ENCODE results near the gene PSMA7.

PSMA7 gene

DNA sequence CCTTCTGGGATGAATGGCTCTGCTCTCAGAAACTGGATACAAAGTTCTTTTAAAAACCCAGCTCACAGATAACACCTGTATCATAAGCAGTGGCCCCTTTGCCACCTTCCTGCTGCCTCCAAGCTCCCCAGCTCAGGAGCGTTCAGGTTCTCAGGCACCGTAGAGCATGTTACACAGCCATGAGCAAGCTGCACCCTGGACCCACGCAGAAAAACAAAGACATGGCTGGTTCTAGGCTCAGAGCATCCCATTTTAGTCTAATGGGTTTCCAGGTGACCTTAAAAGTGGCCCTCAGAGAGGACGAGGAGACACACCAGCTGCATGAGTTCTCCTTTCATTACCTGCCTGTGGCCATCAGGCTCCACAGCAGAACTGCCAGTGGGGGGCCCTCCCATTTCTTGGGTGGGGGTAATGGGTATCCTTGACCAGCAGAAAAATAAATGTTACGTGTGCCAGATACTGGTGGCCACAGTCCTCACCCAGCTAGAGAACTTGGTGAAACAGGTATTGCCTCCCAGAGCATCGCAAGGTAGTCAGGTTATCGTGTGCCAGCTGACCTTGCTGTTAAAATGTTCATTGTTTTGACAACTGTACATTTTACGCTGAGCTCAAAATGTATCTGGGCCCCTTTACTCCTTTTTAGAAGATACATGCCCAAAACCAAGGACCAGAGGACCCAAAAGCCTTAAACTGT lies 7.5 kb downstream of the PSMA7 start:
- no peak for FAIRE-seq

DNA sequence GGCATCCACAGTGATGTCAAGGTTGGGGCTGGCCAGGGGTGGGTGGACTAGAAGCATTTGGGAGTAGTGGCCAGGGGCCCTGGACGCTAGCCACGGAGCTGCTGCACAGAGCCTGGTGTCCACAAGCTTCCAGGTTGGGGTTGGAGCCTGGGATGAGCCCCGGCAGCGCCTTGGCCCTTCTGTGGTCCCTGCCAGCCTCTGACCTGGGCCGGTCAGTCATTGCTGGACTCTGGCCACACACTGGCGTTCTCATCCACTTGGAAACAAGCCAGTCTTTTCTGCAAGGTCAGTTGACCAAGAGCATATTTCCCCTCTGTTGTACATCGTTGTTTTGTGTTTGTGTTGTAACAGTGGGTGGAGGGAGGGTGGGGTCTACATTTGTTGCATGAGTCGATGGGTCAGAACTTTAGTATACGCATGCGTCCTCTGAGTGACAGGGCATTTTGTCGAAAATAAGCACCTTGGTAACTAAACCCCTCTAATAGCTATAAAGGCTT lies 8.4 kb downstream of the PSMA7 start:
- no peak for FAIRE-seq

GRCh38 chr20:62133864-62134263 lies 9.3 kb downstream of the PSMA7 start:
- FAIRE-seq: no peak

DNA sequence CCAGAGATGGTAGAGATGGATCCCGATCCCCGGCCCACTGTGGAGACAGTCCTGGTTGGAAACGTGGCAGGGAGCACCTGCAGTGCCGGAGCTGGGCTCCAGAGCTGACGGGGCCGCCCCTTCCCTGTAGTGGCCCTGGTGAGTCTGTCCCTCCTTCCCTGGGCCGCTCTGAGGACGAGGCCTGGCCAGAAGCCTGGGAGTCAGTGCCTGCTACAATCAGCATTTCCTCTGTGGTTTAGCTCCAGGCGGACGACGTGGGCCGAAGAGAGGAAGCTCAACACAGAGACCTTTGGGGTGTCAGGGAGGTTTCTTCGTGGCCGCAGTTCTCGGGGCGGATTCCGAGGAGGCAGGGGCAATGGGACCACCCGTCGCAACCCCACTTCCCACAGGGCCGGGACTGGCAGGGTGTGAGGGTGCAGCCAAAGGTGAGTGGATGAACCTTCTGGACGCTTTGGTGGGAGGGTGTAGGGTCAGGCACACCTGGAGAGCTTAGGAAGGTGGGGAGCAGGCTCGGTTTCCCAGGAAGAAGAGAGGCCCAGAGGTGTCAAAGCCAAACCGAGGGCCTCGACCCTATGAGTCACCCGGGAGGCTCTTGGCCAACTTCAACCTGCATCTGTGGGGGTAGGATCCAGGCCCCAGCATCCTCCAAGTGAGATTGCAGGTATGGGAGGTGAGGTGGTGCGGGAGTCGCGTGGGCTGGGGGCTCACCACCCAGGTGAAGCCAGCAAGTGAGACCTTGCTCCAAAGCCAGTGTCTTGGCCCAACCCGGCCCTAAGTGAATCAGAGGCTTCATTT lies 9.9 kb downstream of the PSMA7 start:
- no peak for FAIRE-seq

DNA sequence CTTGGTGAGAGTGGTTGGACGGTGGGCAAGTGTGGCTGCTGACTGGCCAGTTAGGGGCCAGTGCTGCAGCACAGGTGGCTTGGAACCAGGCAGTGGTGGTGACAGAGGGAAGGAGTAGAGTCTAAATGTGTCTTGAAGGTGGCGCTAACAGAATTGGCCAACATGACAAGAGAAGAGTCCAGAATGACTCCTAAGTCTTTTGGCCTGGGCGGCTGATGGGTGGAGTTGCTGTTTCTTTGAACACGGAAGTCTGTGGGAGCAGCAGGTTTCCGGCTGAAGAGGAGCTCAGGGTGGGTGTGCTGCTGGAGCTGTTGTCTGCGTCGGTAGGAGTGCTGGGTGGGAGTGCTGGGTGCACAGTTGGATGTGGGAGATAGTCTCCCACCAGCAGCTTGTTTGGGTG lies 10.8 kb downstream of the PSMA7 start:
- FAIRE-seq: no peak

- FAIRE-seq: no peak
Measured at GRCh38 chr20:62131560-62132320, 11.5 kb downstream of the PSMA7 start.

DNA sequence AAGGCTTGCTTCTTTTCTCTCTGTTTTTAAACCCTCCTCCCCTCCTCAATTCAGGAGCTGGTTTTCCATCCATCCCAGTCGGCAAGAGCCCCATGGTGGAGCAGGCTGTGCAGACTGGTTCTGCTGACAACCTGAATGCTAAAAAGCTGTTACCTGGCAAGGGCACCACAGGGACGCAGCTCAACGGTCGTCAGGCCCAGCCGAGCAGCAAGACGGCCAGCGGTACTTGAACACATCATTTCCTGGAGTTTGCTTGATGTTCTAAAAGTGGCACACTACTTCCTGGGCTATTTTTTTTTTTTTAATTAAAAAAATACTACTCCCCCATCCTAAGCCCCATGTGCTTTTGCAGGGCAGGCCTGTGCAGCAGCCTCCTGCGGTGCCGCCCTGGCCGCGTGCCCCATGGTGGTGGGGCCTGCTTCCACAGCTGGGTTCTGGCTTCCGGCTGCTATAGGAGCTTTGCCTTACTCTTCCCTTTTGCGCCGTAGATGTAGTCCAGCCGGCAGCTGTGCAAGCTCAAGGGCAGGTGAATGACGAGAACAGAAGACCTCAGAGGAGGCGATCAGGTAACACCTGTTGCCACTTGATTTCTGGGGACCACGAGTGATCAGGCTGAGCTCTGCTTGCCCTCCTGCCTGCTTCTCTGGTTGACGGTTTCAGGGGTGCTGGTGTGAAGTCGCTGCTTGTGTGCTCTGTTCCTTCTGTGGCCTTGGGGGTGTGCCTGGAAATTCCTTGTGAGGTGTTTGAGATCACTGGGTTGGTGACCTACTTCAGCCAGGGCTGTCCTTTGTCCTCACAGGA lies 13.3 kb downstream of the PSMA7 start:
- no peak for FAIRE-seq

GRCh38 chr20:62128502-62128901 lies 14.7 kb downstream of the PSMA7 start:
- no peak for FAIRE-seq

GRCh38 chr20:62127799-62128198 lies 15.4 kb downstream of the PSMA7 start:
- no peak for FAIRE-seq

- FAIRE-seq: no peak
Measured at GRCh38 chr20:62126141-62126540, 17.1 kb downstream of the PSMA7 start.

- no peak for FAIRE-seq
Measured at GRCh38 chr20:62123450-62124118, 19.6 kb downstream of the PSMA7 start.

GRCh38 chr20:62122654-62123449 lies 20.3 kb downstream of the PSMA7 start:
- FAIRE-seq: no peak

GRCh38 chr20:62121776-62122653 lies 21.2 kb downstream of the PSMA7 start, which contains the start of gene LSM14B:
LSM14B (plus strand) TSS chr20:62122475; CDS start chr20:62122667, 192 bp downstream.
- no peak for FAIRE-seq

DNA sequence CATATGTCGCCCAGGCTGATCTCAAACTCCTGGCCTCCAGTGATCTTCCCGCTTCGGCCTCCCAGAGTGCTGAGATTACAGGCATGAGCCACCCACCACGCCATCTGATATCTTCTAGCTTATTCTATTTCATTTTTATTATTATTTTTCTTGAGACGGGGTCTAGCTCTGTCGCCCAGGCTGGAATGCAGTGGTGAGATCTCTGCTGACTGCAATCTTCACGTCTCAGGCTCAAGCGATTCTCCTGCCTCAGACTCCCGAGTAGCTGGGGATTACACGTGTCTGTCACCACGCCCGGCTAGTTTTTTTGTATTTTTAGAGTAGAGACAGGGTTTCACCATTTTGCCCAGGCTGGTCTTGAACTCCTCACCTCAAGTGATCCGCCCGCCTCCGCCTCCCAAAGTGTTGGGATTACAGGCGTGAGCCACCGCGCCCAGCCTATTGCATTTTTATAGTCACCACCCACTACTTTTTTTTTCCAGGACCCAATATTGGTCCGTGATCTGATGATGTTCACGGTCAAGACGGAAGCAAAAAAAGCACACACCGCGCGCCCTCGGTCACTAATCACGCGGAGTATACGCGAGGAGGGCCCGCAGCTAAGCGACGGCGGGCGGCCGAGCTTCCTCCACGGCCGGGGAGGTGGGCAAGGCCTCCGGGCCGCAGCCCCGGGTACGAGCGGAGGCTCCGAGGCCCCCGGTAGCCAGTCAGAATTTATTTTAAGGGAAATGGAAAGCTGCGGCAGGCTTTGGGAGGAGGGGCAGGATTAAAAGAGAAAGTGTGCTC lies 22.0 kb downstream of the PSMA7 start:
- FAIRE-seq: no peak

DNA sequence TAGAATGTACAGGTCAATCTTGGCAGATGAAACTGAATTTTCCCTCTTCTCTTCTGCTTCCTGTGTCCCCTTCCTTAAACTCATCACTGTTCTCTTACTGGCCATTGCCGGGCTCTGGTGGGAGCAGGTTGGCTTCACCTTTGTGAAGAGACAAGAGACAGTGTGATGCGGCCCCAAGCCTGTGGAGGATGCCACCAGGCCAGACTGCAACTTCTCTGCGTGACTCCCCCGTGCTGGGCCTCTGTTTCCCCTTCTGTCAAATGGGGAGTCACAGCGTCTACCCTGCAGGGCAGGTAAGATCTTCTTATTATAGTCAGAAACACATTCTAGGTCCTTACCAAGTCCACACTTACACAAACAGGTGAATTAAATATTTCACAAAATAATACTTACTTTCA lies 22.8 kb downstream of the PSMA7 start:
- no peak for FAIRE-seq

- no peak for FAIRE-seq
Measured at GRCh38 chr20:62119591-62120364, 23.4 kb downstream of the PSMA7 start.

- FAIRE-seq: no peak
Measured at GRCh38 chr20:62119115-62119514, 24.1 kb downstream of the PSMA7 start.

Data from islet of Langerhans (tissue), 1 donor.